Limb (tissue), 2 donors: ENCODE measurements around the gene ABCC6.
"Not testable (repeated sequence)": the region's sequence is repeated elsewhere in the genome, so short reads cannot be mapped to it uniquely, and the experiment has no call there.

Experiments
- DNase-seq, 2 donors: peaks; one replicate each; pipeline ENCODE4 v3.0.0-alpha.2; 2016; ENCODE audit errors: extremely low spot score in 2 of 2

The ABCC6 gene

GRCh38 chr16:16161319-16161718 lies 62.0 kb downstream of the ABCC6 start:
- DNase-seq, result no peak

- no peak for DNase-seq
Measured at GRCh38 chr16:16159662-16160061, 63.6 kb downstream of the ABCC6 start.

- no peak for DNase-seq
Measured at GRCh38 chr16:16158741-16159374, 64.4 kb downstream of the ABCC6 start.

- DNase-seq, result no peak
Measured at GRCh38 chr16:16158082-16158658, 65.1 kb downstream of the ABCC6 start.

GRCh38 chr16:16157166-16157565 lies 66.1 kb downstream of the ABCC6 start:
- DNase-seq, result no peak

GRCh38 chr16:16155234-16155633 lies 68.1 kb downstream of the ABCC6 start:
- no peak for DNase-seq

GRCh38 chr16:16154281-16154951 lies 68.9 kb downstream of the ABCC6 start:
- DNase-seq, result no peak

- DNase-seq, result not testable (repeated sequence)
Measured at GRCh38 chr16:16153000-16153399, 70.3 kb downstream of the ABCC6 start.

- DNase-seq, result no peak
Measured at GRCh38 chr16:16151315-16151714, 72.0 kb downstream of the ABCC6 start.

GRCh38 chr16:16150878-16151152 lies 72.5 kb downstream of the ABCC6 start:
- no peak for DNase-seq

- DNase-seq, result peak; percentile 77 to 78
Measured at GRCh38 chr16:16150117-16150877, 73.0 kb downstream of the ABCC6 start.

- no peak for DNase-seq
Measured at GRCh38 chr16:16149710-16150116, 73.6 kb downstream of the ABCC6 start.

- no peak for DNase-seq
Measured at GRCh38 chr16:16148755-16149154, 74.5 kb downstream of the ABCC6 start.

- not testable (repeated sequence) for DNase-seq
Measured at GRCh38 chr16:16148000-16148599, 75.2 kb downstream of the ABCC6 start.

GRCh38 chr16:16147316-16147999 lies 75.8 kb downstream of the ABCC6 start:
- no peak for DNase-seq

- DNase-seq, result peak in 1 of 2 donors; percentile 37
Measured at GRCh38 chr16:16146380-16147315, 76.6 kb downstream of the ABCC6 start.

- DNase-seq, result no peak
Measured at GRCh38 chr16:16145286-16145685, 78.0 kb downstream of the ABCC6 start.

- DNase-seq, result no peak
Measured at GRCh38 chr16:16144416-16144815, 78.9 kb downstream of the ABCC6 start.

- no peak for DNase-seq
Measured at GRCh38 chr16:16143931-16144330, 79.4 kb downstream of the ABCC6 start.

GRCh38 chr16:16143038-16143763 lies 80.1 kb downstream of the ABCC6 start:
- no peak for DNase-seq
